Heart left ventricle (tissue), 13 donors: ENCODE results near the gene FAM210A.

Experiments
- CTCF ChIP-seq, 12 donors: fragments of 200-600 bp; sonication (generic) in 4 of 12; IDR thresholded peaks; one replicate each; pipeline versions ENCODE4 v1.5.0 to v1.8.0; 2018 to 2022; ENCODE audit warnings: antibody characterized with exemption in 12 of 12, mild to moderate bottlenecking in 5 of 12
- POLR2A ChIP-seq, 2 donors: fragments of 450-650 bp; IDR thresholded peaks; one replicate each; pipeline ENCODE4 v1.6.1; 2017; ENCODE audit warnings: antibody characterized with exemption in 2 of 2, mild to moderate bottlenecking in 2 of 2, moderate library complexity in 2 of 2
- donor health status: ischemic (EF 13 %, LVEDD 7.1; RV severe dilation, severe dysfunction).
- donor health status: DM: no; HTN: yes; CAD: no.
- donor health status: DM: no; HTN: no; CAD: no.
- donor health status: ischemic (EF 25% LVEDD 6.9; RV normal size, moderate dysfunction).
- donor health status: ischemic (EF 25% LVEDD 5.7; RV mildly dilated, moderate dysfunction).
- donor health status: ischemic (EF 35%, LVEDD 5.7; RV mildly dilated, moderate dysfunction).
- donor health status: nonischemic (EF 11% LVEDD 7.7; RV severe dilation, severe dysfunction).
- donor health status: DM: yes; HTN: yes; CAD: no.
- donor health status: PGD.
- donor health status: ischemic (EF 29% LVEDD 5.4; RV normal size, mild dysfunction).
- donor health status: nonischemic (EF 23%, LVEDD 6.1; RV moderate dilation, normal function).

- TF ChIP-seq CTCF (IDR thresholded peaks at IDR 0.05), result no peak
- no peak for TF ChIP-seq POLR2A (IDR thresholded peaks at IDR 0.05)
Measured at GRCh38 chr18:13653746-13654433, 72.5 kb downstream of the FAM210A start.
